ENCODE data around the gene PLXND1.

PLXND1 gene

DNA sequence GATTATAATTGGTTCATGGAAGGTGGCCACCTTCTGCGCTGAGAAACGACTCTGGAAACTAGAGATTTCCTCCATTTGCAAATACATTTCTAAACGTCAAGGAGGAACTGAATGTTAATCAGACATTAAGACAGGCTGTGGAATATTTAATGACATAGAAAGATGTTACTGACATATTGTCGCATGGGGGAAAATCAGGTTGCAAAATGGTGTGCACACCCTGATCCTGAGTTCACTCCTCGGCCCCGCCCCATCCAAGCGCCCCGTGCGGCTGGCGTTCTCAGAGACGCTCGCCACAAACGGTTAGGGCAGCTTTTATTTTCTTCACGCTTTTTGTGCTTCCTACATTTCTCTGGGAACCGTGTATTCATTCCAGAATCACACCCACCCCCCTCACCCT is 52.8 kb downstream of the PLXND1 start:
- Histone ChIP-seq H3K4me2 (ENCODE audit: low read depth, low read length, poor library complexity, severe bottlenecking) (no peak overlapping the region), H3K4me3 (ENCODE audit: low read length, poor library complexity, severe bottlenecking) (no peak overlapping the region), H3K9ac (ENCODE audit: low read depth, low read length, poor library complexity, severe bottlenecking) (no peak overlapping the region), H3K9me3 (ENCODE audit: insufficient read depth, low read depth, low read length) (no peaks in the 10 kb centered on the region), H2AFZ (ENCODE audit: low read length) (no peak overlapping the region), H3K4me1 (ENCODE audit: insufficient read depth, low read length, poor library complexity, severe bottlenecking) (peaks cover 7% of the 10 kb centered on the region), H3K79me2 (ENCODE audit: insufficient read depth, low read length) (no peaks in the 10 kb centered on the region), H3F3A (ENCODE audit: low read depth) (no peaks in the 10 kb centered on the region), H4K20me1 (ENCODE audit: insufficient read depth, low read length, poor library complexity, severe bottlenecking) (no peaks in the 10 kb centered on the region), H3K27me3 (ENCODE audit: insufficient read depth, low read length, poor library complexity, severe bottlenecking) (no peaks in the 10 kb centered on the region), H3K36me3 (ENCODE audit: insufficient read depth, low read length) (peaks cover 16% of the 10 kb centered on the region; the same call in 1 of the 2 replicates), H3K9me2 (replicated peaks; ENCODE audit: low read depth, low read length) (no peaks in the 10 kb centered on the region)
- TF ChIP-seq EZH2phosphoT487 (IDR thresholded peaks at IDR 0.05; ENCODE audit: borderline replicate concordance): no peak
- TF ChIP-seq, protein P1, sequence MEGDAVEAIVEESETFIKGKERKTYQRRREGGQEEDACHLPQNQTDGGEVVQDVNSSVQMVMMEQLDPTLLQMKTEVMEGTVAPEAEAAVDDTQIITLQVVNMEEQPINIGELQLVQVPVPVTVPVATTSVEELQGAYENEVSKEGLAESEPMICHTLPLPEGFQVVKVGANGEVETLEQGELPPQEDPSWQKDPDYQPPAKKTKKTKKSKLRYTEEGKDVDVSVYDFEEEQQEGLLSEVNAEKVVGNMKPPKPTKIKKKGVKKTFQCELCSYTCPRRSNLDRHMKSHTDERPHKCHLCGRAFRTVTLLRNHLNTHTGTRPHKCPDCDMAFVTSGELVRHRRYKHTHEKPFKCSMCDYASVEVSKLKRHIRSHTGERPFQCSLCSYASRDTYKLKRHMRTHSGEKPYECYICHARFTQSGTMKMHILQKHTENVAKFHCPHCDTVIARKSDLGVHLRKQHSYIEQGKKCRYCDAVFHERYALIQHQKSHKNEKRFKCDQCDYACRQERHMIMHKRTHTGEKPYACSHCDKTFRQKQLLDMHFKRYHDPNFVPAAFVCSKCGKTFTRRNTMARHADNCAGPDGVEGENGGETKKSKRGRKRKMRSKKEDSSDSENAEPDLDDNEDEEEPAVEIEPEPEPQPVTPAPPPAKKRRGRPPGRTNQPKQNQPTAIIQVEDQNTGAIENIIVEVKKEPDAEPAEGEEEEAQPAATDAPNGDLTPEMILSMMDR (conservative IDR thresholded peaks at IDR 0.05; ENCODE audit: low read length): no peak

DNA sequence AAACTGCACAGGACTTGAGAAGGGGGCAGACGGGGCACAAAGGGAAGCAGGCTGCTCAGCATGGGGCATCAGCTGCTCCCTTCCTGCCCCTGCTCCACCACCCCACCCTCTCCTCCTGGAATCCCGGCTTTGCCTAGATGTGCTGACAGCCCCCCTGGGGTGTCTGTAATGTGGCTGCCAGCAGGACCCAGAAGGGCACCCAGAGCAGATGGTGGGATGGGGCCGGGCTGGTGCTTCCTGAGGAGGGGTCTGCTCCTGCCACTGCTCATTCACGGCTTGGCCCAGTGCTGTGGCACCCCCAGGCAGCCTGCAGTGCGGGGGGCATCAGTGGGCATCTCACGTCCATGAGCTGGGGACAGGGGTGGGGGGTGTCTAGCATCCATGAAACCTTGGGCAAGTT is 53.3 kb downstream of the PLXND1 start:
- no peak for TF ChIP-seq EZH2phosphoT487 (IDR thresholded peaks at IDR 0.05; ENCODE audit: borderline replicate concordance)
- TF ChIP-seq, protein P1 (conservative IDR thresholded peaks at IDR 0.05; ENCODE audit: low read length): no peak
- Histone ChIP-seq H3K4me2 (ENCODE audit: low read depth, low read length, poor library complexity, severe bottlenecking) (no peak overlapping the region), H3K79me2 (ENCODE audit: insufficient read depth, low read length) (no peaks in the 10 kb centered on the region), H3K9me2 (replicated peaks; ENCODE audit: low read depth, low read length) (no peaks in the 10 kb centered on the region), H3K9me3 (ENCODE audit: insufficient read depth, low read depth, low read length) (no peaks in the 10 kb centered on the region), H3K4me3 (ENCODE audit: low read length, poor library complexity, severe bottlenecking) (no peak overlapping the region), H3K36me3 (ENCODE audit: insufficient read depth, low read length) (peaks cover 14% of the 10 kb centered on the region; the same call in 1 of the 2 replicates), H3K4me1 (ENCODE audit: insufficient read depth, low read length, poor library complexity, severe bottlenecking) (peaks cover 2% of the 10 kb centered on the region), H3K9ac (ENCODE audit: low read depth, low read length, poor library complexity, severe bottlenecking) (no peak overlapping the region), H3K27me3 (ENCODE audit: insufficient read depth, low read length, poor library complexity, severe bottlenecking) (no peaks in the 10 kb centered on the region), H3F3A (ENCODE audit: low read depth) (no peaks in the 10 kb centered on the region), H2AFZ (ENCODE audit: low read length) (no peak overlapping the region), H4K20me1 (ENCODE audit: insufficient read depth, low read length, poor library complexity, severe bottlenecking) (no peaks in the 10 kb centered on the region)

DNA sequence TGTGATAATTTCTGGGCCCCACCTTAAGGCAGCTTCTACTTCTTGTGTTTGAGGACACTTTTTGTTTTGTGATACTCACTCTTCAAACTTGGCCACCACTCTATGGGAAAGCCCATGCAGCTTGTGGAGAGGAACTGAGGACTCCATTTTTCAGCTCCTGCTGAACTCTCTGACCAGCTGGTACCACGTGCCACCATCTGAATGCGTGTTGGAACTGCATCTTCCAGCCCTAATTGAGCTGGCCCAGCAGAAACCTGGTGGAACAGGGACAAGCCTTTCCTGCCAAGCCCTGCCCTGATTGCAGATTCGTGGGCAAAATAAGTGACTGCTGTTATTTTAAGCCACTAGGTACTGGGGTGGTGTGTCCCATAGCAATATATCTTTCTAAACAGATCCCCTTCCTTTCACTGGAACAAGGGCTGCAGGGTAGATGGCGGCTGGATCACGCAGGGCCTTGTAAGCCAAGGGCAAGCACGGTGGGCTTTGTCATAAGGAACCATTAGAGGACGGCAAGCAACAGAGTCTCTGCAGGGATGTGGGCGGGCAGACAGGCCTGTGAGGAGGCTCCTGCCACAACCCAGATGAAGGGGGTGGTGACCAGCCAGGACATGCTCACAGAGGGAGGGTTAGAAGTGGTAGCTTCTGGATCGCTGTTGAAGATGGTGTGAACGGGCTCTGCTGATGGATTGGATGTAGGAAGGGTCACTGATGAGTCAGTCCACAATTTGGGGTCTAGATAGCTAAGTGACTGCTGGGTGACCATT is 54.0 kb downstream of the PLXND1 start:
- peaks cover 10% of the 10 kb centered on the region; the same call in 1 of the 2 replicates for H3K36me3 ChIP-seq (ENCODE audit: insufficient read depth, low read length)
- H2AFZ ChIP-seq (ENCODE audit: low read length): no peak overlapping the region
- no peaks in the 10 kb centered on the region for H4K20me1 ChIP-seq (ENCODE audit: insufficient read depth, low read length, poor library complexity, severe bottlenecking)
- H3K4me1 ChIP-seq (ENCODE audit: insufficient read depth, low read length, poor library complexity, severe bottlenecking): no peaks in the 10 kb centered on the region
- H3K27me3 ChIP-seq (ENCODE audit: insufficient read depth, low read length, poor library complexity, severe bottlenecking): no peaks in the 10 kb centered on the region
- TF ChIP-seq, protein P1 (conservative IDR thresholded peaks at IDR 0.05; ENCODE audit: low read length): no peak
- no peak for TF ChIP-seq EZH2phosphoT487 (IDR thresholded peaks at IDR 0.05; ENCODE audit: borderline replicate concordance)
- no peaks in the 10 kb centered on the region for H3K9me3 ChIP-seq (ENCODE audit: insufficient read depth, low read depth, low read length)
- no peak overlapping the region for H3K9ac ChIP-seq (ENCODE audit: low read depth, low read length, poor library complexity, severe bottlenecking)
- no peak overlapping the region for H3K4me2 ChIP-seq (ENCODE audit: low read depth, low read length, poor library complexity, severe bottlenecking)
- H3K9me2 ChIP-seq (replicated peaks; ENCODE audit: low read depth, low read length): no peaks in the 10 kb centered on the region
- no peaks in the 10 kb centered on the region for H3F3A ChIP-seq (ENCODE audit: low read depth)
- no peaks in the 10 kb centered on the region for H3K79me2 ChIP-seq (ENCODE audit: insufficient read depth, low read length)
- no peak overlapping the region for H3K4me3 ChIP-seq (ENCODE audit: low read length, poor library complexity, severe bottlenecking)
